Mesendoderm (in vitro differentiated cells): ENCODE measurements around the gene SPTBN5.

Source experiments
- DNase-seq: peaks from one replicate; pipeline ENCODE4 v3.0.0; 2013
- H2AK5ac ChIP-seq: 2 replicates; pipeline ENCODE4 v1.6.1; 2013; ENCODE audit warnings: low read length, inconsistent platforms
- H2BK120ac ChIP-seq: 2 replicates; pipeline ENCODE4 v1.6.1; 2013; ENCODE audit warnings: low read depth, mild to moderate bottlenecking, low read length, moderate library complexity, mixed read lengths
- H2BK15ac ChIP-seq: replicated peaks from 2 replicates; pipeline ENCODE4 v1.6.1; 2013; ENCODE audit warnings: low read depth, mild to moderate bottlenecking, moderate library complexity
- H2BK5ac ChIP-seq: 2 replicates; pipeline ENCODE4 v1.6.1; 2013; ENCODE audit warnings: low read length, inconsistent platforms
- H3K18ac ChIP-seq: 2 replicates; pipeline ENCODE4 v1.6.1; 2013; ENCODE audit warnings: mild to moderate bottlenecking, low read length, mixed read lengths
- H3K23ac ChIP-seq: one replicate; pipeline ENCODE4 v1.6.1; 2013; ENCODE audit warnings: low read length
- H3K27ac ChIP-seq: 2 replicates; pipeline ENCODE4 v1.5.1; 2013; ENCODE audit warnings: low read depth, mild to moderate bottlenecking, inconsistent platforms, low read length, moderate library complexity
- H3K27me3 ChIP-seq: 2 replicates; pipeline ENCODE4 v1.6.1; 2013; ENCODE audit warnings: low read length, control low read depth, mild to moderate bottlenecking, inconsistent platforms; ENCODE audit not compliant: insufficient read depth, poor library complexity
- H3K36me3 ChIP-seq: 2 replicates; pipeline ENCODE4 v1.6.1; 2013; ENCODE audit warnings: low read length, inconsistent platforms; ENCODE audit not compliant: control insufficient read depth, insufficient read depth
- H3K4ac ChIP-seq: one replicate; pipeline ENCODE4 v1.6.1; 2013; ENCODE audit warnings: low read depth, mild to moderate bottlenecking, low read length, moderate library complexity
- H3K4me1 ChIP-seq: 2 replicates; pipeline ENCODE4 v1.6.1; 2013; ENCODE audit warnings: low read depth, low read length, inconsistent platforms; ENCODE audit not compliant: control insufficient read depth
- H3K4me2 ChIP-seq: 2 replicates; pipeline ENCODE4 v1.6.1; 2013; ENCODE audit warnings: low read length
- H3K4me3 ChIP-seq: 2 replicates; pipeline ENCODE4 v1.5.1; 2013; ENCODE audit warnings: mild to moderate bottlenecking, low read length
- H3K56ac ChIP-seq: one replicate; pipeline ENCODE4 v1.6.1; 2013; ENCODE audit warnings: low read length
- H3K79me1 ChIP-seq: 2 replicates; pipeline ENCODE4 v1.6.1; 2013; ENCODE audit warnings: low read length, inconsistent platforms
- H3K79me2 ChIP-seq: 2 replicates; pipeline ENCODE4 v1.6.1; 2013; ENCODE audit warnings: mild to moderate bottlenecking, low read length; ENCODE audit not compliant: control insufficient read depth, insufficient read depth
- H3K9ac ChIP-seq: 2 replicates; pipeline ENCODE4 v1.6.1; 2013; ENCODE audit warnings: low read length, inconsistent platforms
- H4K5ac ChIP-seq: one replicate; pipeline ENCODE4 v1.6.1; 2013; ENCODE audit warnings: low read length
- H4K8ac ChIP-seq: one replicate; pipeline ENCODE4 v1.6.1; 2013; ENCODE audit warnings: low read depth, mild to moderate bottlenecking, control low read depth, low read length, moderate library complexity
- WGBS: extraction: QIAGEN DNeasy Blood & Tissue Kit; methylation state at CpG from one replicate; pipeline ENCODE4 v1.1.7; 2013; ENCODE audit warnings: low lambda C conversion rate, missing lambda C conversion rate; ENCODE audit not compliant: insufficient coverage; ENCODE audit errors: extremely low coverage; 5-methylcytosine and 5-hydroxymethylcytosine counted together

SPTBN5 gene

GRCh38 chr15:41876689-41877088 is 17.2 kb downstream of the SPTBN5 start:
- Histone ChIP-seq H2BK5ac (no peak overlapping the region), H3K27ac (no peak overlapping the region), H2AK5ac (no peak overlapping the region), H3K4me1 (no peaks in the 10 kb centered on the region), H3K4ac (no peak overlapping the region), H2BK120ac (no peak overlapping the region), H3K79me2 (no peaks in the 10 kb centered on the region), H3K36me3 (no peaks in the 10 kb centered on the region), H3K56ac (no peak overlapping the region), H3K27me3 (peaks cover 2% of the 10 kb centered on the region), H4K8ac (no peak overlapping the region), H3K4me3 (no peak overlapping the region), H3K23ac (no peak overlapping the region), H4K5ac (no peak overlapping the region), H2BK15ac (no peak overlapping the region), H3K79me1 (no peaks in the 10 kb centered on the region), H3K9ac (no peak overlapping the region), H3K4me2 (no peak overlapping the region), H3K18ac (no peak overlapping the region)
- no peak for DNase-seq
- WGBS, result no CpG with 5 or more reads among the region's 12 CpGs

DNA sequence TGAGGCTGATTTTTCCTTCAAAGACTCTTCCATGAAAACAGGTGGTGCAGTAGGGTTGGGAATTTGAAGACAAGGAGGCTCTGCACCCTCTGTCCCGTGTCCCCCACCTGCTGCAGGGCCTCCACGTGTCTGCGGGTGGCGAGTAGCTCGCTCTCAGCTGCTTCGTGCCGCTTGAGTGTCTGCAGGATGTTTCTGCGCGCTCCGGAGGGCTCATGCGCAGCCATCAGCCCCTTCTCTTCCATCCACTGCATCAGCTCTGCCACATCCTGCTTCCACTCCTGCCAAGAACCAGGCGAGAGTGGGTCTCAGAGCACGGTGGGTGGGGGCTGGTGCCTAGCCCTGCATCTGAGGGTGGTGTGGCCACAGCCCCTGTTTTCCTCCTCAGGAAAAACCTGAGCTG is 17.8 kb downstream of the SPTBN5 start:
- H4K5ac ChIP-seq, result no peak overlapping the region
- H3K27ac ChIP-seq, result no peak overlapping the region
- no peak overlapping the region for H2BK5ac ChIP-seq
- H3K4me2 ChIP-seq, result no peak overlapping the region
- no peak overlapping the region for H4K8ac ChIP-seq
- no peaks in the 10 kb centered on the region for H3K27me3 ChIP-seq
- no peak overlapping the region for H3K23ac ChIP-seq
- H3K4ac ChIP-seq, result no peak overlapping the region
- H3K4me3 ChIP-seq, result no peak overlapping the region
- no peak overlapping the region for H2BK15ac ChIP-seq
- H3K18ac ChIP-seq, result no peak overlapping the region
- H3K79me2 ChIP-seq, result no peaks in the 10 kb centered on the region
- H2BK120ac ChIP-seq, result no peak overlapping the region
- H3K79me1 ChIP-seq, result no peaks in the 10 kb centered on the region
- WGBS, result no CpG with 5 or more reads among the region's 13 CpGs
- no peaks in the 10 kb centered on the region for H3K4me1 ChIP-seq
- H3K36me3 ChIP-seq, result no peaks in the 10 kb centered on the region
- no peak overlapping the region for H2AK5ac ChIP-seq
- no peak overlapping the region for H3K9ac ChIP-seq
- no peak for DNase-seq
- no peak overlapping the region for H3K56ac ChIP-seq

DNA sequence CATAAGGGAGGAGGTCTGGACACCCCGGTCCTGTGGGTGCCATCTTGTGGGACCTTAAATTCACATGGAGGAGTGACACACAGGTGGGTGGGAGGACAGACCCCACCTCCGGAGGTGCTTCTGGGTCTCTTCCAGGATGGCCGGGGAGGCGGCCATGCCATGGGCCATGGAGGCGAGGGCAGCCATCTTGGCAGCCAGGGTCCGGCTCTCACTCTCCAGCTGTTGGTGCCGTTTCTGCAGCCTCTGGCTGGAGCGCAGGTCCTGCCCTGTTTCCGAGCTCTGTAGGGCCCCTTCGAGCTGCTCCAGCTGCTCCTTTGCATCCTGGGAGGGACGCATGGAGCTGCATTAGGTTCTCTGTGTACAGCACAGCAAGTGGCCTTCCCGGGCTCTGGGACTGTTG is 19.1 kb downstream of the SPTBN5 start:
- Histone ChIP-seq H3K23ac (peak overlapping the region; percentile 80), H3K36me3 (no peaks in the 10 kb centered on the region), H3K18ac (no peak overlapping the region), H2BK5ac (no peak overlapping the region), H3K56ac (no peak overlapping the region), H3K4me1 (no peaks in the 10 kb centered on the region), H3K79me1 (no peaks in the 10 kb centered on the region), H2BK120ac (no peak overlapping the region), H3K9ac (no peak overlapping the region), H2BK15ac (no peak overlapping the region), H4K8ac (no peak overlapping the region), H2AK5ac (no peak overlapping the region), H3K4me3 (no peak overlapping the region), H3K4ac (no peak overlapping the region), H3K79me2 (no peaks in the 10 kb centered on the region), H3K4me2 (no peak overlapping the region), H3K27me3 (no peaks in the 10 kb centered on the region), H3K27ac (no peak overlapping the region), H4K5ac (no peak overlapping the region)
- no peak for DNase-seq
- no CpG with 5 or more reads among the region's 12 CpGs for WGBS

DNA sequence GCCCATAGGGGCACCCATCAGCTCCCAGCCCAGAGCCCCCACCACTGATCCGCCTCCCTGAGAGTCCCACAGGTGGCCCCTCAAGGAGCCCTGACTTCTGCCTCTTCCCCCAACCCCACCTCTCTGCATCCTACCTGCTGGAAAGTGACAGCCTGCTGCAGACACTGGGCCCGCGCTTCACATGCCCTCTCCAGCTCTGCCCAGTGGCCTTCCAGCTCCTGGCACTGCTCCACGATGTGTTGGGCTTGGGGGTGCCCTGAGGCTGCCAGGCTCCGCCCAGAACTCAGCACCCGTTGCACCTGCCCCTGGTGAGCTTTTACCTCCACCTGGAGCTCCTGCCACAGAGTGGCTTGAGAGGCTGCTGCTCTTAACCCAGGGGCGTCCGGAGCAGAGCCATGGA is 20.1 kb downstream of the SPTBN5 start:
- no peak overlapping the region for H3K18ac ChIP-seq
- H2BK120ac ChIP-seq, result no peak overlapping the region
- H2BK5ac ChIP-seq, result no peak overlapping the region
- no CpG with 5 or more reads among the region's 8 CpGs for WGBS
- H3K27ac ChIP-seq, result no peak overlapping the region
- no peak overlapping the region for H3K56ac ChIP-seq
- H4K8ac ChIP-seq, result no peak overlapping the region
- H3K4me3 ChIP-seq, result no peak overlapping the region
- H3K4me2 ChIP-seq, result no peak overlapping the region
- no peak overlapping the region for H2AK5ac ChIP-seq
- H2BK15ac ChIP-seq, result no peak overlapping the region
- H3K79me1 ChIP-seq, result no peaks in the 10 kb centered on the region
- H3K79me2 ChIP-seq, result no peaks in the 10 kb centered on the region
- H3K4ac ChIP-seq, result no peak overlapping the region
- H4K5ac ChIP-seq, result no peak overlapping the region
- H3K23ac ChIP-seq, result no peak overlapping the region
- no peaks in the 10 kb centered on the region for H3K27me3 ChIP-seq
- no peaks in the 10 kb centered on the region for H3K4me1 ChIP-seq
- DNase-seq, result no peak
- H3K9ac ChIP-seq, result no peak overlapping the region
- no peaks in the 10 kb centered on the region for H3K36me3 ChIP-seq

GRCh38 chr15:41872166-41872747 is 21.6 kb downstream of the SPTBN5 start:
- Histone ChIP-seq H3K4ac (no peak overlapping the region), H3K27me3 (no peaks in the 10 kb centered on the region), H3K4me1 (no peaks in the 10 kb centered on the region), H3K79me1 (no peaks in the 10 kb centered on the region), H3K9ac (no peak overlapping the region), H4K8ac (no peak overlapping the region), H3K36me3 (no peaks in the 10 kb centered on the region), H3K4me3 (no peak overlapping the region), H3K23ac (no peak overlapping the region), H2AK5ac (no peak overlapping the region), H3K79me2 (no peaks in the 10 kb centered on the region), H4K5ac (no peak overlapping the region), H3K18ac (no peak overlapping the region), H3K27ac (no peak overlapping the region), H3K4me2 (no peak overlapping the region), H3K56ac (no peak overlapping the region), H2BK5ac (no peak overlapping the region), H2BK15ac (no peak overlapping the region), H2BK120ac (no peak overlapping the region)
- WGBS, result 100% methylated on average over 1 of the region's 9 CpGs
- no peak for DNase-seq

- Histone ChIP-seq H3K56ac (no peak overlapping the region), H3K79me1 (no peaks in the 10 kb centered on the region), H3K23ac (no peak overlapping the region), H3K36me3 (no peaks in the 10 kb centered on the region), H2AK5ac (no peak overlapping the region), H2BK120ac (no peak overlapping the region), H3K4me2 (no peak overlapping the region), H4K5ac (no peak overlapping the region), H3K18ac (no peak overlapping the region), H3K4me3 (no peak overlapping the region), H4K8ac (no peak overlapping the region), H2BK5ac (no peak overlapping the region), H3K79me2 (no peaks in the 10 kb centered on the region), H3K27ac (no peak overlapping the region), H2BK15ac (no peak overlapping the region), H3K27me3 (no peaks in the 10 kb centered on the region), H3K4ac (no peak overlapping the region), H3K4me1 (no peaks in the 10 kb centered on the region), H3K9ac (no peak overlapping the region)
- no CpG with 5 or more reads among the region's 19 CpGs for WGBS
- no peak for DNase-seq
These were observed 22.5 kb downstream of the SPTBN5 start for GRCh38 chr15:41871175-41871905.
